Measurements from ENCODE around the gene SC5D.

DNA sequence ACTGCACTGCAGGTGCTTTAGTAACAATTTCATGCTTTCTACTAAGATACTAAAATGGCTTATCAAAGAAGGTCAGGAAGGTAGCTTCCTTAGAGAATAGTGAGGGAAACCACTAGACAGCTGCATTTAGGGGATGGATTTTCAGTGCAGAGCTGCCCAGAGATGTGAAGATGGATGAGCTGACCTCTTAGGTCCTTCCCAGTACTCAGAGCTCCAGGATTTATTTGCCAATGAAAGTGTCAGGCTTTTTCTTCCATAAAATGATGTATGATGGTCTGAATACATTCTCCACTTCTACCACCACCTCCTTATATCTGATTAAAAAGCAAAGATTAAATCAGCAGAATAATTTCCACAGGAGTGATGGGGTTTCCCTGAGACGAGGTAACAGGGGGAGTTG, 35.0 kb downstream of the SC5D start:
- TF ChIP-seq POLR2AphosphoS5 (IDR thresholded peaks at IDR 0.05; ENCODE audit: low read depth, low read length): no peak
- no peak for TF ChIP-seq POLR2A (IDR thresholded peaks at IDR 0.05; ENCODE audit: low read depth, low read length)
